HG03060 (cell line): ENCODE results near the gene NKAPD1.

Experiments
- ATAC-seq: cut with Tn5 transposase; IDR thresholded peaks from one replicate; pipeline ENCODE4 v1.9.1; 2021; ENCODE audit warnings: low read depth, moderate number of reproducible peaks; ENCODE audit not compliant: unreplicated experiment

The NKAPD1 gene

GRCh38 chr11:112134473-112134872 is 60.4 kb downstream of the NKAPD1 start:
- ATAC-seq = no peak
